Epithelial cell of proximal tubule (primary cell): ENCODE measurements around the gene MRPL14. TPM values are rescaled to one million over a fixed set of nuclear protein-coding genes. Genes with fewer than 3 reads are reported as not detected.
"Not testable (repeated sequence)": the region's sequence is repeated elsewhere in the genome, so short reads cannot be mapped to it uniquely, and the experiment has no call there.

Source experiments
- DNase-seq: peaks from one replicate; pipeline ENCODE4 v3.0.0-alpha.2; 2011; ENCODE audit warnings: low read depth
- H3K4me3 ChIP-seq: 2 replicates; pipeline ENCODE4 v1.5.1; 2011; ENCODE audit warnings: low read depth, mild to moderate bottlenecking, low read length
- CTCF ChIP-seq: conservative IDR thresholded peaks from 2 replicates; pipeline ENCODE4 v1.5.1; 2012; ENCODE audit warnings: low read depth, mild to moderate bottlenecking, low read length
- total RNA-seq: library from RNA; depleted of rRNA; stranded (reverse); fragments of >200 nt; gene quantifications from 2 replicates; pipeline ENCODE4 v1.2.3, GENCODE V29; 2015

Gene MRPL14
- total RNA-seq, 1 donor from 2014 or later, result 95.5 TPM

- no peak for TF ChIP-seq CTCF
- DNase-seq, result no peak
- no peak overlapping the region for H3K4me3 ChIP-seq
Measured at GRCh38 chr6:44150317-44150917, 23.2 kb upstream of the MRPL14 start.

GRCh38 chr6:44149369-44150012, 22.2 kb upstream of the MRPL14 start:
- TF ChIP-seq CTCF, result no peak
- DNase-seq, result no peak
- no peak overlapping the region for H3K4me3 ChIP-seq

DNA sequence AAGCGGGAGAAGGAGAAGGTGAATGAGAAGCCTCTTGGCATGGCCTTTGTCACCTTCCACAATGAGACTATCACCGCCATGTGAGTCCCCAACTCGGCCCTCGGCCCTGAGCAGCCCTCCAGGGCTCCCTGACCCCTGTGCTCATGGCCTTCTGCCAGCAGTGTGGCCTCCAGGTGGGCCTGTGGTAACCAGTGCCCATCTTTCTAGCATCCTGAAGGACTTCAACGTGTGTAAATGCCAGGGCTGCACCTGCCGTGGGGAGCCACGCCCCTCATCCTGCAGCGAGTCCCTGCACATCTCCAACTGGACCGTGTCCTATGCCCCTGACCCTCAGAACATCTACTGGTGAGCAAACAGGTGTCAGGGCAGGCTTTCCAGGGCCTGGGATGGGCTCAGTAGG, 21.1 kb upstream of the MRPL14 start:
- DNase-seq, result no peak
- no peak for TF ChIP-seq CTCF

GRCh38 chr6:44147256-44147655, 20.0 kb upstream of the MRPL14 start:
- H3K4me3 ChIP-seq, result no peak overlapping the region
- no peak for TF ChIP-seq CTCF
- DNase-seq, result no peak

More for the DNA sequence above, 21.1 kb upstream of the MRPL14 start:
- no peak overlapping the region for H3K4me3 ChIP-seq

GRCh38 chr6:44146685-44147084, 19.4 kb upstream of the MRPL14 start:
- H3K4me3 ChIP-seq, result no peak overlapping the region
- no peak for DNase-seq
- no peak for TF ChIP-seq CTCF

DNA sequence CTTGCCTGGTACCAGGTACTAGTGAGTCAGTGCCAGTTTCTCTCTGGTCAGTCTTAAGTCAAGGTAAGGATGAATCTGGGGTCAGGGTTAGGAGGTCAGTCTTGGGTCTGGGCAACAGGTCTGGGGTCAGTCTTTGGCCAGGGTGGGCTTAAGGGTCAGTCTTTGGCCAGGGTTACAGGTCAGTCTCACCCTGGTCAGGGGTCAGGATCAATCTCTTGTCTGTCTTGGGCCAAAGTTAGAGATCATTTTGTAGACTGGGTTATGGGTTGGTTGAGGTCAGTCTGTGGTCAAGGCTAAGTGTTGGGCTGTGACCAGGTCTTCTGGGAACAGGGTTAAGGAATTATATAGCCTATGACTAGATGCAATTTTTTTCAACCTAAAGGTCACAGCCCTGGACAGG, 18.6 kb upstream of the MRPL14 start:
- DNase-seq, result no peak
- no peak for TF ChIP-seq CTCF
- H3K4me3 ChIP-seq, result no peak overlapping the region

DNA sequence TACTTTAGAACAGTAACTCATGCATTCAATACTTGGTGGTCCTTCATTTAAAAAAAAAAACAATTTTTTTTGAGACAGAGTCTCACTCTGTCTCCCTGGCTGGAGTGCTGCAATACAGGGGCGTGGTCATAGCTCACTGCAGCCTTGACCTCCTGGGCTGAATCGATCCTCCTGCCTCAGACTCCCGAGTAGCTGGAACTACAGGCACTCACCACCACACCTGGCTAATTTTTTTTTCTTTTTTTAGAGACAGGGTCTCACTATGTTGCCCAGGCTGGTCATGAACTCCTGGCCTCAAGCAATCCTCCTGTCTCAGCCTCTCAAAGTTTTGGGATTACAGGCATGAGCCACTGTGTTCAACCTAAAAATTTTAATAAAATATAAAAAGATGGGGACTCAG, 17.3 kb upstream of the MRPL14 start:
- H3K4me3 ChIP-seq, DNase-seq: not testable (repeated sequence)
